GM12864 (cell line): ENCODE results near the gene PDYN.

Experiments
- DNase-seq: peaks from one replicate; pipeline ENCODE4 v3.0.0-alpha.2; 2011; ENCODE audit warnings: low read depth
- H3K4me3 ChIP-seq: 2 replicates; pipeline ENCODE4 v1.5.1; 2011; ENCODE audit warnings: mild to moderate bottlenecking, low read depth, low read length, control low read depth
- CTCF ChIP-seq: IDR thresholded peaks from 2 replicates; pipeline ENCODE4 v1.5.1; 2011; ENCODE audit warnings: low read depth, mild to moderate bottlenecking, moderate library complexity, low read length, control low read depth, inconsistent platforms; ENCODE audit errors: missing control alignments

The PDYN gene

GRCh38 chr20:2026004-2026403, 32.1 kb upstream of the PDYN start:
- no peak for DNase-seq
- no peak overlapping the region for H3K4me3 ChIP-seq
- no peak for TF ChIP-seq CTCF

GRCh38 chr20:2023151-2023550, 29.3 kb upstream of the PDYN start:
- TF ChIP-seq CTCF, result no peak
- H3K4me3 ChIP-seq, result no peak overlapping the region
- DNase-seq, result no peak

- no peak overlapping the region for H3K4me3 ChIP-seq
- no peak for TF ChIP-seq CTCF
- DNase-seq, result no peak
Observed at GRCh38 chr20:2022163-2022562, 28.3 kb upstream of the PDYN start.

- TF ChIP-seq CTCF, result no peak
- DNase-seq, result no peak
- no peak overlapping the region for H3K4me3 ChIP-seq
Observed at GRCh38 chr20:2010533-2010932, 16.7 kb upstream of the PDYN start.

GRCh38 chr20:2006452-2007361, 12.8 kb upstream of the PDYN start:
- TF ChIP-seq CTCF, result peak; percentile 76
- no peak for DNase-seq
- H3K4me3 ChIP-seq, result no peak overlapping the region

- no peak for TF ChIP-seq CTCF
- DNase-seq, result no peak
- H3K4me3 ChIP-seq, result no peak overlapping the region
Observed at GRCh38 chr20:2005831-2006426, 12.1 kb upstream of the PDYN start.
